GM12878 (cell line): Measurements from ENCODE around the gene ARHGAP26. TPM values are rescaled to one million over a fixed set of nuclear protein-coding genes. Genes with fewer than 3 reads are reported as not detected.

ENCODE experiments used
- ATAC-seq: fragments of 200-7000 bp; cut with Tn5 transposase; 3 replicates; pipeline ENCODE4 v1.9.1; 2020; ENCODE audit warnings: mild to moderate bottlenecking, moderate library complexity
- BruUV-seq: library from RNA; stranded (reverse); fragments of 400-500 nt; replicated peaks from 2 replicates; lab custom pipeline; 2021; lab: Mats Ljungman, UMichigan
- CTCF ChIA-PET: fragments of 300-600 bp; sonication (Branson Sonifier 250); formaldehyde crosslinking; extraction: SDS; loops from one replicate; lab custom pipeline; 2021; ENCODE audit warnings: inconsistent platforms; lab: Yijun Ruan, JAX
- POLR2A ChIA-PET: fragments of 350-600 bp; formaldehyde crosslinking; extraction: SDS; loops from one replicate; lab custom pipeline; 2021; ENCODE audit warnings: inconsistent platforms; lab: Charles Lee
- RAD21 ChIA-PET: fragments of 300-600 bp; sonication (Branson Sonifier 250); formaldehyde crosslinking; loops from one replicate; lab custom pipeline; 2023; ENCODE audit warnings: antibody characterized with exemption; ENCODE audit not compliant: unreplicated experiment; lab: Charles Lee
- SMC1A ChIA-PET: fragments of 300-600 bp; sonication (Branson Sonifier 250); formaldehyde crosslinking; loops from one replicate; lab custom pipeline; 2023; ENCODE audit not compliant: unreplicated experiment, uncharacterized antibody; lab: Charles Lee
- DNase-seq: peaks from one replicate; pipeline ENCODE4 v3.0.0-alpha.2; 2011; ENCODE audit warnings: low read depth, low spot score
- FAIRE-seq: peaks from 3 replicates; lab custom pipeline; 2011; peaks lifted over from hg19 to GRCh38; lab: Jason Lieb, UNC
- H2AFZ ChIP-seq: 2 replicates; pipeline ENCODE4 v1.6.0; 2011; ENCODE audit warnings: low read depth, low read length, control low read depth; ENCODE audit not compliant: control insufficient read depth
- H3K27ac ChIP-seq: 2 replicates; pipeline ENCODE4 v1.5.1; 2011; ENCODE audit warnings: control low read depth; ENCODE audit not compliant: control insufficient read depth, insufficient read depth
- H3K27me3 ChIP-seq, 2 experiments: replicated peaks in 1 of 2; 2 replicates each; pipeline versions ENCODE4 v1.6.0 to v1.6.1; 2011; ENCODE audit warnings: low read length in 1 of 2; ENCODE audit not compliant: control insufficient read depth in 2 of 2, insufficient read depth in 2 of 2
- H3K36me3 ChIP-seq, 2 experiments: 2 replicates each; pipeline ENCODE4 v1.5.1; 2011; ENCODE audit warnings: low read length in 1 of 2; ENCODE audit not compliant: control insufficient read depth in 2 of 2, insufficient read depth in 2 of 2
- H3K4me1 ChIP-seq: 2 replicates; pipeline ENCODE4 v1.6.1; 2011; ENCODE audit warnings: mild to moderate bottlenecking, low read length, moderate library complexity, mixed read lengths; ENCODE audit not compliant: control insufficient read depth, insufficient read depth
- H3K4me2 ChIP-seq: 2 replicates; pipeline ENCODE4 v1.6.0; 2011; ENCODE audit warnings: control low read depth; ENCODE audit not compliant: control insufficient read depth, insufficient read depth
- H3K4me3 ChIP-seq: fragments of 200-600 bp; sonication (generic); 2 replicates; pipeline ENCODE4 v1.5.1; 2016
- H3K79me2 ChIP-seq: 2 replicates; pipeline ENCODE4 v1.6.0; 2011; ENCODE audit warnings: low read length; ENCODE audit not compliant: control insufficient read depth, insufficient read depth
- H3K9ac ChIP-seq: 2 replicates; pipeline ENCODE4 v1.8.0; 2011; ENCODE audit warnings: low read length, control low read depth, mixed read lengths; ENCODE audit not compliant: control insufficient read depth, insufficient read depth
- H3K9me3 ChIP-seq: replicated peaks from 3 replicates; pipeline ENCODE4 v1.5.1; 2011; ENCODE audit warnings: mild to moderate bottlenecking, low read length; ENCODE audit not compliant: control insufficient read depth, insufficient read depth
- H4K20me1 ChIP-seq: 2 replicates; pipeline ENCODE4 v1.6.0; 2011; ENCODE audit not compliant: control insufficient read depth, insufficient read depth
- FOXM1 ChIP-seq: IDR thresholded peaks from 2 replicates; pipeline ENCODE4 v1.6.1; 2012; ENCODE audit warnings: low read depth, mild to moderate bottlenecking, inconsistent platforms, low read length, moderate library complexity
- HDAC6 ChIP-seq: fragments of 200-600 bp; sonication (generic); IDR thresholded peaks from one replicate; pipeline ENCODE4 v1.8.0; 2017; ENCODE audit warnings: antibody characterized with exemption; ENCODE audit not compliant: unreplicated experiment
- HDGF ChIP-seq: fragments of 450-650 bp; IDR thresholded peaks from 2 replicates; pipeline ENCODE4 v1.6.1; 2016; ENCODE audit warnings: antibody characterized with exemption
- JUNB ChIP-seq: IDR thresholded peaks from 2 replicates; pipeline ENCODE4 v1.6.1; 2016; ENCODE audit warnings: antibody characterized with exemption, mild to moderate bottlenecking
- MTA2 ChIP-seq: fragments of 450-650 bp; IDR thresholded peaks from 2 replicates; pipeline ENCODE4 v1.6.1; 2016; ENCODE audit warnings: low read depth, mild to moderate bottlenecking, moderate library complexity
- MTA3 ChIP-seq: IDR thresholded peaks from 2 replicates; pipeline ENCODE4 v1.6.1; 2012; ENCODE audit warnings: low read length, inconsistent platforms, borderline replicate concordance
- NFYB ChIP-seq: IDR thresholded peaks from 2 replicates; pipeline ENCODE4 v1.6.1; 2011; ENCODE audit warnings: low read depth, mild to moderate bottlenecking, low read length, improper control_type of control experiment, moderate library complexity; ENCODE audit not compliant: insufficient read depth
- NR2C1 ChIP-seq: fragments of 450-650 bp; IDR thresholded peaks from 2 replicates; pipeline ENCODE4 v1.6.1; 2017; ENCODE audit warnings: antibody characterized with exemption, mild to moderate bottlenecking, moderate library complexity
- NR2C2 ChIP-seq: IDR thresholded peaks from 2 replicates; pipeline ENCODE4 v1.6.1; 2011; ENCODE audit warnings: borderline replicate concordance, low read depth; ENCODE audit not compliant: control insufficient read depth, insufficient read length
- NR2F1 ChIP-seq: fragments of 450-650 bp; conservative IDR thresholded peaks from 2 replicates; pipeline ENCODE4 v1.6.1; 2017; ENCODE audit warnings: mild to moderate bottlenecking
- RB1 ChIP-seq: fragments of 450-650 bp; formaldehyde crosslinking; IDR thresholded peaks from 2 replicates; pipeline ENCODE4 v1.6.1; 2017; ENCODE audit warnings: mild to moderate bottlenecking, borderline replicate concordance
- RCOR1 ChIP-seq: conservative IDR thresholded peaks from 2 replicates; pipeline ENCODE4 v1.6.1; 2012; ENCODE audit warnings: low read depth, low read length, improper control_type of control experiment
- SP1 ChIP-seq: IDR thresholded peaks from one replicate; pipeline ENCODE4 v1.6.1; 2011; ENCODE audit warnings: low read depth, low read length
- SPI1 ChIP-seq: IDR thresholded peaks from 2 replicates; pipeline ENCODE4 v1.6.1; 2011; ENCODE audit warnings: low read depth, mild to moderate bottlenecking, low read length, moderate library complexity, borderline replicate concordance; ENCODE audit not compliant: insufficient read depth
- ZBTB33 ChIP-seq: fragments of 450-650 bp; IDR thresholded peaks from 2 replicates; pipeline ENCODE4 v1.6.1; 2017; ENCODE audit warnings: mild to moderate bottlenecking
- ZBTB40 ChIP-seq: fragments of 450-650 bp; IDR thresholded peaks from 2 replicates; pipeline ENCODE4 v1.6.1; 2016; ENCODE audit warnings: mild to moderate bottlenecking, moderate library complexity, borderline replicate concordance
- ZNF24 ChIP-seq: fragments of 450-650 bp; IDR thresholded peaks from 2 replicates; pipeline ENCODE4 v1.6.1; 2017; ENCODE audit warnings: antibody characterized with exemption, mild to moderate bottlenecking
- WGBS: methylation state at CpG from one replicate; pipeline ENCODE4 v1.1.6; 2016; ENCODE audit warnings: low lambda C conversion rate; ENCODE audit not compliant: insufficient replicate concordance, insufficient coverage; ENCODE audit errors: missing lambda C conversion rate; 5-methylcytosine and 5-hydroxymethylcytosine counted together
- in situ Hi-C: fragments of 300-500 bp; cut with MboI; formaldehyde crosslinking; loops from 9 replicates; pipeline ENCODE4 v1.14.3; 2018; ENCODE audit warnings: mixed read lengths
- intact Hi-C: fragments of 100-400 bp; cut with micrococcal nuclease; formaldehyde crosslinking; loops from one replicate; pipeline ENCODE4 v1.14.2; 2022; ENCODE audit not compliant: unreplicated experiment
- polyA plus RNA-seq, 11 experiments: library from polyadenylated mRNA; depleted of rRNA in 4 of 11; unstranded in 6 of 11; stranded (reverse) in 5 of 11; fragments of >200 nt; fragmentation: Nextera tagmentation in 4 of 11; fragmentation: Illumina TruSeq in 1 of 11; extraction: Ambion mirVana in 4 of 11; extraction: Trizol in 1 of 11; gene quantifications; 1 replicate in 1 of 11; 2 replicates in 10 of 11; pipeline versions ENCODE4 v1.2.1 to v1.2.3, GENCODE V29; 2011 to 2016; ENCODE audit warnings: inconsistent platforms in 2 of 11, missing spikeins in 2 of 11, low read depth in 1 of 11
- total RNA-seq, 4 experiments: library from RNA; depleted of rRNA in 3 of 4; stranded (reverse); fragments of >200 nt in 3 of 4; fragmentation: Illumina TruSeq in 1 of 4; extraction: Trizol in 1 of 4; gene quantifications; 2 replicates each; pipeline versions ENCODE4 v1.2.1 to v1.2.3, GENCODE V29; 2013 to 2021

ARHGAP26 gene
- total and polyA plus RNA-seq, 10 of the 15 experiments (the other 5 are each of a cell fraction or from before 2014, with no cell fraction given): 9.4 to 41.5 (median 19.3) TPM

DNA sequence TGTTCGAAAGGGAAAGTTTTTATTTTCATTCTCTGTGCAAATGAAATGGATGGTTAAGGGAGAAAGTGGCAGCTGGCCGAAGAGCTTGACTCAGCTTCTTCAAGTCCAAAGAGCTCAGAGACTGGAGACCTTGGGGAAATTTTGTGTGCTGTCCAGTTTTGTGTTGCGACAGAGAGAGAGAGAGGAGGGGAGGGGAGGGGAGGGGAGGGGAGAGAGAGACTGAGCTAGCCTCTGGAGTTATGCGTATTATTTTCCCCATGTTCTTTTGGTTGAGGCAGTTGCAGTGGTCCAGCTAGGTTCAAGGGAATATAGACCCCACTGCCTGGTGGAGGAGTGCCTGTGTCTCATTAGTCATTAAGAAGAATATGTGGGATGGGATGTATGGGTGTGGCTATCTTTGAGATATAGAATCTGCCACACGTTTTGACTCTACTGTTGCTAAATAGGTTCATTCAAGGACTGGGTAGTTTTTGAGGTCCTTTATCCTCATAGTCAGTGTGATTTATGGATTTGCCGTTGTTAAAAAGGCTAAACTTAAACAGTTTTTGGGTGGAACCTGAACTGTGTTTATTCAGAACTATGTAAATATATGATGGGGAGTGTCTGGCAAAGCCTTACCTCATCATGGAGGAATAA lies 69.7 kb downstream of the ARHGAP26 start (continued):
- TF ChIP-seq SP1: no peak
- no peak for TF ChIP-seq HDAC6
- no peak for TF ChIP-seq FOXM1
- no peak for TF ChIP-seq ZNF24
- TF ChIP-seq, all 136 proteins: peak for 0

DNA sequence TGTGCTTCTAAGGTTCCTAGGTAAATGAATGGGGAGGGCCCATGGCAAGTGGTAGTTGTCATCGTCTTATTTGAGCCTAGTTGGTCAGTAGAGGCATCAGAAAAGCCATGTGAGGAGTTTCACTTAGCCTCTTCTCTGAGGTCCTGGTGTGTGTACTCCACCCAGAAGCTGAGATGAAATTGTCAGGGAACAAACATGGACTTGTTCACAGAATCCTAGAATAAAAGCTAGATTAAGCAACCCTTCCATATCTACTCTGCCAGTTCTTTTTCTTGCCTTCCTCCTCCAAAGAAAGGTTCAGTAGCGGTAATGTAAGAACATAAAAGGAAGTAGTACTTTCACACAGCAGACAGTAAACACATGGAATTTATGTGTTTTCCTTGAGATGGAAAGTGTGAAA lies 70.4 kb downstream of the ARHGAP26 start:
- no peak for ATAC-seq
- BruUV-seq: no TSS peak
- in situ Hi-C loops: no loop called here
- RAD21 ChIA-PET: no interaction called here
- Histone ChIP-seq H3K4me2 (no peak overlapping the region), H3K9me3 (no peaks in the 10 kb centered on the region), H3K36me3 (no peaks in the 10 kb centered on the region), H3K4me1 (peaks cover 9% of the 10 kb centered on the region), H3K27ac (no peak overlapping the region), H4K20me1 (no peaks in the 10 kb centered on the region), H2AFZ (no peak overlapping the region), H3K79me2 (no peaks in the 10 kb centered on the region), H3K4me3 (no peak overlapping the region), H3K27me3 (no peaks in the 10 kb centered on the region), H3K9ac (no peak overlapping the region)
- WGBS: 51% methylated on average over 2 of the region's 2 CpGs
- POLR2A ChIA-PET: no interaction called here
- CTCF ChIA-PET: no interaction called here
- no peak for DNase-seq
- no peak for FAIRE-seq
- SMC1A ChIA-PET: no interaction called here
- intact Hi-C loops: no loop called here
- TF ChIP-seq MTA2: no peak
- TF ChIP-seq NR2C2: no peak
- no peak for TF ChIP-seq MTA3
- TF ChIP-seq HDGF: no peak
- TF ChIP-seq NR2F1: no peak
- TF ChIP-seq RB1: no peak
- no peak for TF ChIP-seq JUNB
- TF ChIP-seq RCOR1: no peak
- TF ChIP-seq SPI1: no peak
- TF ChIP-seq NR2C1: no peak
- no peak for TF ChIP-seq NFYB
- TF ChIP-seq ZBTB40: no peak
- TF ChIP-seq ZBTB33: no peak
